Measurements from ENCODE around the gene PIK3AP1. TPM values are rescaled to one million over a fixed set of nuclear protein-coding genes. Genes with fewer than 3 reads are reported as not detected.

The PIK3AP1 gene
- total RNA-seq, 2 donors from 2014 or later, result 5.1 to 20.6 TPM

GRCh38 chr10:96614515-96614914, 105.8 kb downstream of the PIK3AP1 start:
- no peaks in the 10 kb centered on the region for H3K36me3 Mint-ChIP-seq (ENCODE audit: insufficient read depth in 2 of 2)
- no peaks in the 10 kb centered on the region for H3K4me1 Mint-ChIP-seq (ENCODE audit: low read depth)
- H3K27me3 Mint-ChIP-seq (ENCODE audit: low read depth), result no peaks in the 10 kb centered on the region
- ATAC-seq (replicated peaks in 1 of 2) (no peak), DNase-seq (no peak)
- H3K9me3 Mint-ChIP-seq, result no peaks in the 10 kb centered on the region
- no peak overlapping the region for H3K4me3 Mint-ChIP-seq
- H3K27ac Mint-ChIP-seq, result no peak overlapping the region

GRCh38 chr10:96613576-96613975, 106.7 kb downstream of the PIK3AP1 start:
- Mint-ChIP-seq H3K9me3 (no peaks in the 10 kb centered on the region), H3K36me3 (ENCODE audit: insufficient read depth in 2 of 2) (no peaks in the 10 kb centered on the region), H3K4me3 (no peak overlapping the region), H3K27me3 (ENCODE audit: low read depth) (no peaks in the 10 kb centered on the region), H3K4me1 (ENCODE audit: low read depth) (no peaks in the 10 kb centered on the region), H3K27ac (no peak overlapping the region)
- ATAC-seq (replicated peaks in 1 of 2) (no peak), DNase-seq (no peak)

GRCh38 chr10:96612055-96612830, 108.1 kb downstream of the PIK3AP1 start:
- Mint-ChIP-seq H3K27ac (peak overlapping the region; percentile 43), H3K9me3 (no peaks in the 10 kb centered on the region), H3K36me3 (ENCODE audit: insufficient read depth in 2 of 2) (no peaks in the 10 kb centered on the region), H3K4me3 (no peak overlapping the region), H3K27me3 (ENCODE audit: low read depth) (no peaks in the 10 kb centered on the region), H3K4me1 (ENCODE audit: low read depth) (no peaks in the 10 kb centered on the region)
- ATAC-seq (replicated peaks in 1 of 2) (no peak), DNase-seq (no peak)

- H3K4me1 Mint-ChIP-seq (ENCODE audit: low read depth), result no peaks in the 10 kb centered on the region
- no peak overlapping the region for H3K4me3 Mint-ChIP-seq
- peak in 1 of 2 donors; percentile 48 for ATAC-seq (replicated peaks in 1 of 2)
- no peaks in the 10 kb centered on the region for H3K27me3 Mint-ChIP-seq (ENCODE audit: low read depth)
- DNase-seq, result no peak
- no peaks in the 10 kb centered on the region for H3K9me3 Mint-ChIP-seq
- H3K36me3 Mint-ChIP-seq (ENCODE audit: insufficient read depth in 2 of 2), result no peaks in the 10 kb centered on the region
- no peak overlapping the region for H3K27ac Mint-ChIP-seq
These were observed 109.5 kb downstream of the PIK3AP1 start for GRCh38 chr10:96610817-96611216.

- ATAC-seq (replicated peaks in 1 of 2), result no peak
- Mint-ChIP-seq H3K27me3 (ENCODE audit: low read depth) (no peaks in the 10 kb centered on the region), H3K4me3 (no peak overlapping the region), H3K27ac (no peak overlapping the region), H3K9me3 (no peaks in the 10 kb centered on the region), H3K4me1 (ENCODE audit: low read depth) (no peaks in the 10 kb centered on the region), H3K36me3 (ENCODE audit: insufficient read depth in 2 of 2) (no peaks in the 10 kb centered on the region)
- DNase-seq, result no peak
These were observed 110.8 kb downstream of the PIK3AP1 start for GRCh38 chr10:96609510-96609909.

- DNase-seq, result no peak
- no peaks in the 10 kb centered on the region for H3K4me1 Mint-ChIP-seq (ENCODE audit: low read depth)
- H3K27me3 Mint-ChIP-seq (ENCODE audit: low read depth), result no peaks in the 10 kb centered on the region
- H3K9me3 Mint-ChIP-seq, result no peaks in the 10 kb centered on the region
- no peaks in the 10 kb centered on the region for H3K36me3 Mint-ChIP-seq (ENCODE audit: insufficient read depth in 2 of 2)
- H3K4me3 Mint-ChIP-seq, result no peak overlapping the region
- ATAC-seq (replicated peaks in 1 of 2), result no peak
- H3K27ac Mint-ChIP-seq, result no peak overlapping the region
These were observed 111.5 kb downstream of the PIK3AP1 start for GRCh38 chr10:96608805-96609204.

- H3K4me1 Mint-ChIP-seq (ENCODE audit: low read depth), result no peaks in the 10 kb centered on the region
- ATAC-seq (replicated peaks in 1 of 2) (no peak), DNase-seq (no peak)
- no peak overlapping the region for H3K27ac Mint-ChIP-seq
- no peaks in the 10 kb centered on the region for H3K36me3 Mint-ChIP-seq (ENCODE audit: insufficient read depth in 2 of 2)
- H3K27me3 Mint-ChIP-seq (ENCODE audit: low read depth), result no peaks in the 10 kb centered on the region
- no peaks in the 10 kb centered on the region for H3K9me3 Mint-ChIP-seq
- H3K4me3 Mint-ChIP-seq, result no peak overlapping the region
These were observed 112.1 kb downstream of the PIK3AP1 start for GRCh38 chr10:96608262-96608661.

- Mint-ChIP-seq H3K36me3 (ENCODE audit: insufficient read depth in 2 of 2) (no peaks in the 10 kb centered on the region), H3K4me1 (ENCODE audit: low read depth) (no peaks in the 10 kb centered on the region), H3K27ac (no peak overlapping the region), H3K27me3 (ENCODE audit: low read depth) (no peaks in the 10 kb centered on the region), H3K4me3 (no peak overlapping the region), H3K9me3 (no peaks in the 10 kb centered on the region)
- no peak for ATAC-seq (replicated peaks in 1 of 2)
- DNase-seq, result no peak
These were observed 113.4 kb downstream of the PIK3AP1 start for GRCh38 chr10:96606946-96607345.

- H3K9me3 Mint-ChIP-seq, result no peaks in the 10 kb centered on the region
- H3K27ac Mint-ChIP-seq, result no peak overlapping the region
- DNase-seq, result no peak
- H3K27me3 Mint-ChIP-seq (ENCODE audit: low read depth), result no peaks in the 10 kb centered on the region
- H3K4me1 Mint-ChIP-seq (ENCODE audit: low read depth), result no peaks in the 10 kb centered on the region
- no peaks in the 10 kb centered on the region for H3K36me3 Mint-ChIP-seq (ENCODE audit: insufficient read depth in 2 of 2)
- H3K4me3 Mint-ChIP-seq, result no peak overlapping the region
- no peak for ATAC-seq (replicated peaks in 1 of 2)
These were observed 114.1 kb downstream of the PIK3AP1 start for GRCh38 chr10:96606216-96606615.

GRCh38 chr10:96600337-96600736, 120.0 kb downstream of the PIK3AP1 start:
- no peaks in the 10 kb centered on the region for H3K36me3 Mint-ChIP-seq (ENCODE audit: insufficient read depth in 2 of 2)
- peaks cover 7% of the 10 kb centered on the region for H3K27me3 Mint-ChIP-seq (ENCODE audit: low read depth)
- no peak for DNase-seq
- H3K4me3 Mint-ChIP-seq, result no peak overlapping the region
- no peaks in the 10 kb centered on the region for H3K4me1 Mint-ChIP-seq (ENCODE audit: low read depth)
- no peak for ATAC-seq (replicated peaks in 1 of 2)
- no peaks in the 10 kb centered on the region for H3K9me3 Mint-ChIP-seq
- H3K27ac Mint-ChIP-seq, result no peak overlapping the region

GRCh38 chr10:96598846-96599245, 121.5 kb downstream of the PIK3AP1 start:
- Mint-ChIP-seq H3K4me1 (ENCODE audit: low read depth) (no peaks in the 10 kb centered on the region), H3K27me3 (ENCODE audit: low read depth) (peaks cover 7% of the 10 kb centered on the region), H3K9me3 (no peaks in the 10 kb centered on the region), H3K27ac (no peak overlapping the region), H3K36me3 (ENCODE audit: insufficient read depth in 2 of 2) (peaks cover 0 to 2% of the 10 kb centered on the region in 2 donors), H3K4me3 (no peak overlapping the region)
- no peak for ATAC-seq (replicated peaks in 1 of 2)
- no peak for DNase-seq

- Mint-ChIP-seq H3K27me3 (ENCODE audit: low read depth) (peaks cover 7% of the 10 kb centered on the region), H3K27ac (no peak overlapping the region), H3K4me1 (ENCODE audit: low read depth) (no peaks in the 10 kb centered on the region), H3K9me3 (no peaks in the 10 kb centered on the region), H3K36me3 (ENCODE audit: insufficient read depth in 2 of 2) (peaks cover 0 to 2% of the 10 kb centered on the region in 2 donors), H3K4me3 (no peak overlapping the region)
- DNase-seq (no peak), ATAC-seq (replicated peaks in 1 of 2) (no peak)
These were observed 123.6 kb downstream of the PIK3AP1 start for GRCh38 chr10:96596422-96597407.

- no peak for DNase-seq
- no peaks in the 10 kb centered on the region for H3K9me3 Mint-ChIP-seq
- peaks cover 9% of the 10 kb centered on the region for H3K27me3 Mint-ChIP-seq (ENCODE audit: low read depth)
- no peaks in the 10 kb centered on the region for H3K4me1 Mint-ChIP-seq (ENCODE audit: low read depth)
- peaks cover 0 to 2% of the 10 kb centered on the region in 2 donors for H3K36me3 Mint-ChIP-seq (ENCODE audit: insufficient read depth in 2 of 2)
- H3K4me3 Mint-ChIP-seq, result no peak overlapping the region
- ATAC-seq (replicated peaks in 1 of 2), result no peak
- no peak overlapping the region for H3K27ac Mint-ChIP-seq
These were observed 124.6 kb downstream of the PIK3AP1 start for GRCh38 chr10:96595741-96596140.

Data from activated T-cell treated with anti-CD3 and anti-CD28 coated beads, Interleukin-2, amount 50 U/mL, for 72 hours (primary cell).